ENCODE results near the gene PRKACB.

GRCh38 chr1:84181350-84182005 lies 37.4 kb downstream of the PRKACB start:
- TF ChIP-seq CTCF (IDR thresholded peaks at IDR 0.05; ENCODE audit: low read depth, low read length, poor library complexity, severe bottlenecking), result no peak
- no peak for TF ChIP-seq EZH2phosphoT487 (IDR thresholded peaks at IDR 0.05; ENCODE audit: borderline replicate concordance, low read length)

Measured in DOHH2 (cell line).